Measurements from ENCODE around the gene KIAA1671. TPM values are rescaled to one million over a fixed set of nuclear protein-coding genes. Genes with fewer than 3 reads are reported as not detected.

Gene KIAA1671
- polyA plus RNA-seq, 6 donors from 2014 or later = not detected

GRCh38 chr22:25146906-25147641 lies 194.6 kb downstream of the KIAA1671 start:
- Mint-ChIP-seq H3K4me1 (no peaks in the 10 kb centered on the region), H3K27ac (no peak overlapping the region), H3K27me3 (peaks cover 0 to 11% (median 7%) of the 10 kb centered on the region in 3 donors), H3K4me3 (no peak overlapping the region), H3K9me3 (no peaks in the 10 kb centered on the region), H3K36me3 (no peaks in the 10 kb centered on the region)
- DNase-seq = no peak
- no peak for ATAC-seq (ENCODE audit: low read depth in 2 of 2)

GRCh38 chr22:25147642-25147928 lies 195.1 kb downstream of the KIAA1671 start:
- H3K27me3 Mint-ChIP-seq = peaks cover 0 to 11% (median 7%) of the 10 kb centered on the region in 3 donors
- H3K4me1 Mint-ChIP-seq = no peaks in the 10 kb centered on the region
- no peaks in the 10 kb centered on the region for H3K9me3 Mint-ChIP-seq
- no peak for ATAC-seq (ENCODE audit: low read depth in 2 of 2)
- DNase-seq = no peak
- peak overlapping the region in 1 of 8 donors; percentile 30 for H3K4me3 Mint-ChIP-seq
- H3K27ac Mint-ChIP-seq = no peak overlapping the region
- no peaks in the 10 kb centered on the region for H3K36me3 Mint-ChIP-seq

- ATAC-seq (ENCODE audit: low read depth in 2 of 2) (no peak), DNase-seq (no peak)
- Mint-ChIP-seq H3K9me3 (no peaks in the 10 kb centered on the region), H3K27ac (no peak overlapping the region), H3K36me3 (no peaks in the 10 kb centered on the region), H3K4me1 (no peaks in the 10 kb centered on the region), H3K27me3 (peaks cover 0 to 11% (median 7%) of the 10 kb centered on the region in 3 donors), H3K4me3 (no peak overlapping the region)
These were observed 195.7 kb downstream of the KIAA1671 start for GRCh38 chr22:25148149-25148691.

- Mint-ChIP-seq H3K4me3 (no peak overlapping the region), H3K4me1 (no peaks in the 10 kb centered on the region), H3K36me3 (no peaks in the 10 kb centered on the region), H3K9me3 (no peaks in the 10 kb centered on the region), H3K27ac (peak overlapping the region in 1 of 6 donors; percentile 16), H3K27me3 (peaks cover 0 to 11% (median 7%) of the 10 kb centered on the region in 3 donors)
- DNase-seq (no peak), ATAC-seq (ENCODE audit: low read depth in 2 of 2) (no peak)
These were observed 196.5 kb downstream of the KIAA1671 start for GRCh38 chr22:25149014-25149413.

- no peaks in the 10 kb centered on the region for H3K4me1 Mint-ChIP-seq
- no peak overlapping the region for H3K4me3 Mint-ChIP-seq
- no peak for ATAC-seq (ENCODE audit: low read depth in 2 of 2)
These were observed 201.6 kb downstream of the KIAA1671 start for GRCh38 chr22:25153961-25154666.

GRCh38 chr22:25154667-25154999 lies 202.1 kb downstream of the KIAA1671 start:
- ATAC-seq (ENCODE audit: low read depth in 2 of 2) (no peak), DNase-seq (no peak)
- H3K27ac Mint-ChIP-seq = no peak overlapping the region
- H3K4me1 Mint-ChIP-seq = no peaks in the 10 kb centered on the region
- H3K27me3 Mint-ChIP-seq = peaks cover 0 to 4% (median 4%) of the 10 kb centered on the region in 3 donors
- peaks cover 0 to 2% (median 0%) of the 10 kb centered on the region in 7 donors for H3K9me3 Mint-ChIP-seq
- H3K4me3 Mint-ChIP-seq = no peak overlapping the region
- no peaks in the 10 kb centered on the region for H3K36me3 Mint-ChIP-seq

More at GRCh38 chr22:25153961-25154666, 201.6 kb downstream of the KIAA1671 start:
- Mint-ChIP-seq H3K27me3 (peaks cover 0 to 10% (median 7%) of the 10 kb centered on the region in 3 donors), H3K36me3 (no peaks in the 10 kb centered on the region), H3K9me3 (peaks cover 0 to 2% (median 0%) of the 10 kb centered on the region in 7 donors), H3K27ac (no peak overlapping the region)
- no peak for DNase-seq

- no peak overlapping the region for H3K4me3 Mint-ChIP-seq
- H3K36me3 Mint-ChIP-seq = no peaks in the 10 kb centered on the region
- ATAC-seq (ENCODE audit: low read depth in 2 of 2) (no peak), DNase-seq (no peak)
- no peaks in the 10 kb centered on the region for H3K4me1 Mint-ChIP-seq
- peaks cover 0 to 2% (median 0%) of the 10 kb centered on the region in 7 donors for H3K9me3 Mint-ChIP-seq
- peak overlapping the region in 1 of 6 donors; percentile 10 for H3K27ac Mint-ChIP-seq
- H3K27me3 Mint-ChIP-seq = peaks cover 0 to 17% (median 0%) of the 10 kb centered on the region in 3 donors
These were observed 204.2 kb downstream of the KIAA1671 start for GRCh38 chr22:25156736-25157135.

GRCh38 chr22:25159028-25159427 lies 206.5 kb downstream of the KIAA1671 start:
- no peak for DNase-seq
- Mint-ChIP-seq H3K27me3 (peaks cover 0 to 17% (median 0%) of the 10 kb centered on the region in 3 donors), H3K4me3 (no peak overlapping the region), H3K36me3 (no peaks in the 10 kb centered on the region), H3K27ac (peak overlapping the region in 1 of 6 donors; percentile 56), H3K4me1 (no peaks in the 10 kb centered on the region), H3K9me3 (peaks cover 0 to 2% (median 0%) of the 10 kb centered on the region in 7 donors)
- ATAC-seq (ENCODE audit: low read depth in 2 of 2) = no peak

GRCh38 chr22:25160120-25160996 lies 207.8 kb downstream of the KIAA1671 start:
- no peak for ATAC-seq (ENCODE audit: low read depth in 2 of 2)
- Mint-ChIP-seq H3K9me3 (peaks cover 0 to 2% (median 0%) of the 10 kb centered on the region in 7 donors), H3K36me3 (no peaks in the 10 kb centered on the region), H3K4me1 (no peaks in the 10 kb centered on the region), H3K27ac (peak overlapping the region in 1 of 6 donors; percentile 7), H3K4me3 (no peak overlapping the region), H3K27me3 (peaks cover 0 to 17% (median 0%) of the 10 kb centered on the region in 3 donors)
- DNase-seq = no peak

GRCh38 chr22:25161017-25161915 lies 208.8 kb downstream of the KIAA1671 start:
- Mint-ChIP-seq H3K27me3 (peaks cover 0 to 26% (median 4%) of the 10 kb centered on the region in 3 donors), H3K36me3 (no peaks in the 10 kb centered on the region), H3K4me3 (no peak overlapping the region), H3K27ac (peak overlapping the region in 1 of 6 donors; percentile 41), H3K4me1 (no peaks in the 10 kb centered on the region), H3K9me3 (peaks cover 0 to 2% (median 0%) of the 10 kb centered on the region in 7 donors)
- DNase-seq (no peak), ATAC-seq (ENCODE audit: low read depth in 2 of 2) (no peak)

GRCh38 chr22:25161916-25162530 lies 209.5 kb downstream of the KIAA1671 start:
- Mint-ChIP-seq H3K9me3 (peaks cover 0 to 2% (median 0%) of the 10 kb centered on the region in 7 donors), H3K36me3 (no peaks in the 10 kb centered on the region), H3K4me1 (no peaks in the 10 kb centered on the region), H3K27me3 (peaks cover 0 to 27% (median 4%) of the 10 kb centered on the region in 3 donors), H3K27ac (no peak overlapping the region), H3K4me3 (no peak overlapping the region)
- DNase-seq (no peak), ATAC-seq (ENCODE audit: low read depth in 2 of 2) (no peak)

- peaks cover 0 to 2% (median 0%) of the 10 kb centered on the region in 7 donors for H3K9me3 Mint-ChIP-seq
- no peak overlapping the region for H3K27ac Mint-ChIP-seq
- H3K27me3 Mint-ChIP-seq = peaks cover 0 to 27% (median 4%) of the 10 kb centered on the region in 3 donors
- H3K4me3 Mint-ChIP-seq = no peak overlapping the region
- H3K36me3 Mint-ChIP-seq = no peaks in the 10 kb centered on the region
- no peak for DNase-seq
- ATAC-seq (ENCODE audit: low read depth in 2 of 2) = no peak
- no peaks in the 10 kb centered on the region for H3K4me1 Mint-ChIP-seq
These were observed 210.0 kb downstream of the KIAA1671 start for GRCh38 chr22:25162561-25162960.

Measured in naive B cell (primary cell).